ENCODE results near the gene CRYAA. TPM values are rescaled to one million over a fixed set of nuclear protein-coding genes. Genes with fewer than 3 reads are reported as not detected.
"Not testable (repeated sequence)": the region's sequence is repeated elsewhere in the genome, so short reads cannot be mapped to it uniquely, and the experiment has no call there.

CRYAA gene, protein sequence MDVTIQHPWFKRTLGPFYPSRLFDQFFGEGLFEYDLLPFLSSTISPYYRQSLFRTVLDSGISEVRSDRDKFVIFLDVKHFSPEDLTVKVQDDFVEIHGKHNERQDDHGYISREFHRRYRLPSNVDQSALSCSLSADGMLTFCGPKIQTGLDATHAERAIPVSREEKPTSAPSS
- total RNA-seq, result not detected

DNA sequence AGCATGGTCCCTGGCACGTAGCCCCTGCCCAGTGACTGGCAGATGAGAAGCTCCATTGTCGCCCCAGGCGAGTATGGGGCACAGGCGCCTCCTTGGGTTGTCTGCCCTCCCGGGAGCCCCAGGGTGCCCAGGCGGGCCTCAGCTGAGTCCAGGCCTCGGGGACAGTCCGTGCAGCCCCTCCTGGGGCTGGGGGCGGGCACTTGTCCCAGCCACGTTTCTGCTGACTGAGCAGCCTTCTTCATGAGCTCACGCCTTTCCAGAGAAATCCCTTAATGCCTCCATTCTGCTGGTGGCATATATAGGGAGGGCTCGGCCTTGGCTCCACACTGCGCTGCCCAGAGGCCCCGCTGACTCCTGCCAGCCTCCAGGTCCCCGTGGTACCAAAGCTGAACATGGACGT lies at the start of gene CRYAA:
CRYAA (plus strand) TSS at position 301 of the 400 bp plus-strand sequence; CDS start at position 393, 92 bp downstream.
- H3K4me3 ChIP-seq; H3K36me3 ChIP-seq; in situ Hi-C loops (cut with MboI; ENCODE audit: low pct_ligation_motif_present in 1 of 4, low pct_unique_long_range_greater_than_20kb in 1 of 4, low sequenced_read_pairs in 3 of 4); H3K27me3 ChIP-seq; intact Hi-C loops (cut with DNase I; ENCODE audit: low total_unique reads); DNase-seq; H3K9me3 ChIP-seq; H3K27ac ChIP-seq; H3K4me1 ChIP-seq: not testable (repeated sequence)
- WGBS, 2 donors (ENCODE audit: low coverage in 1 of 2), result no CpG with 5 or more reads among the region's 16 CpGs

- H3K9me3 ChIP-seq; in situ Hi-C loops (cut with MboI; ENCODE audit: low pct_ligation_motif_present in 1 of 4, low pct_unique_long_range_greater_than_20kb in 1 of 4, low sequenced_read_pairs in 3 of 4); intact Hi-C loops (cut with DNase I; ENCODE audit: low total_unique reads); DNase-seq; H3K4me1 ChIP-seq; H3K27me3 ChIP-seq; H3K27ac ChIP-seq; H3K36me3 ChIP-seq; H3K4me3 ChIP-seq: not testable (repeated sequence)
- no CpG with 5 or more reads among the region's 7 CpGs for WGBS, 2 donors (ENCODE audit: low coverage in 1 of 2)
These were observed 38.7 kb upstream of the CRYAA start for GRCh38 chr21:43130094-43130493.

DNA sequence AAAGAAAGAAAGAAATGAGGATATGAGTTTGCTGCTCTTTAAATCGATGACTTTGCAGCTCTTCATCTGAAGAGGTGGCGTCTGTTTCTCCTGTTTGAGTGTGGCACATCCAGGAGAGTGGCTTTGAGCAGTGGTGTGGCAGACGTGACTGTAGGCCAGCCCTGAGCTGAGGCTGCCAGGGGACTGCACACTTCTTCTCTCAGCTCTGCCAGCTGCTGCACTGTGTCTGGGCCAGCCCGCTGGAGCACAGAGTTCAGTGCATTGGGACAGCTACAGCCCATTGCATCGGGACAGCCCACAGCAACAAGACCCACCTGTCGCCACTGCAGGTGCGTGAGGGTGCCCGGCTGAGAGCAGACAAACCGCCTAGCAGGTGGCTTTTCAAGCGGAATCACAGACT lies 34.3 kb upstream of the CRYAA start:
- no CpG with 5 or more reads among the region's 10 CpGs for WGBS, 2 donors (ENCODE audit: low coverage in 1 of 2)
- in situ Hi-C loops (cut with MboI; ENCODE audit: low pct_ligation_motif_present in 1 of 4, low pct_unique_long_range_greater_than_20kb in 1 of 4, low sequenced_read_pairs in 3 of 4); intact Hi-C loops (cut with DNase I; ENCODE audit: low total_unique reads): not testable (repeated sequence)

DNA sequence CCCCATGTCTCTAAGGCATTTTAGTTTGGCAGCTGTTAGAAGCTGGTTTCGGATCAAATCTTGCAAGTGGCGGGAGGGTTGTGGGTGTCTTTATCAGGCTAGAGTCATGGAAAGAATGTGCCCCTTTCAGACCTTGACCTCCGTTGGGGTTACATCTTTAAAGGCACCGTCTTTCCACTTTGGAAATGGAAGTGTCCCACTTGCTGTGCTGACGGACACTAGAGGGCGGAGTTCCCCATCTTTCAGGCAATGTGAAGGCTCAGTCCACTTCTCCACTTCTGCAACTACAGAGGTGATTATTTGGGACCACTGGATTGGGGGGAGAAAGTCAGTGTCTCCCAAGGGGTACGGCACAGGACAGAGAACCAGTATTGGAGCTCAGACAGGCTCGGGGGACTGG lies 29.9 kb upstream of the CRYAA start:
- H3K27ac ChIP-seq; H3K4me1 ChIP-seq; DNase-seq; intact Hi-C loops (cut with DNase I; ENCODE audit: low total_unique reads); H3K9me3 ChIP-seq; in situ Hi-C loops (cut with MboI; ENCODE audit: low pct_ligation_motif_present in 1 of 4, low pct_unique_long_range_greater_than_20kb in 1 of 4, low sequenced_read_pairs in 3 of 4); H3K27me3 ChIP-seq; H3K4me3 ChIP-seq; H3K36me3 ChIP-seq: not testable (repeated sequence)
- no CpG with 5 or more reads among the region's 8 CpGs for WGBS, 2 donors (ENCODE audit: low coverage in 1 of 2)

More for the DNA sequence above, 34.3 kb upstream of the CRYAA start:
- H3K36me3 ChIP-seq, DNase-seq, H3K4me3 ChIP-seq, H3K27ac ChIP-seq, H3K9me3 ChIP-seq, H3K27me3 ChIP-seq, H3K4me1 ChIP-seq: not testable (repeated sequence)

DNA sequence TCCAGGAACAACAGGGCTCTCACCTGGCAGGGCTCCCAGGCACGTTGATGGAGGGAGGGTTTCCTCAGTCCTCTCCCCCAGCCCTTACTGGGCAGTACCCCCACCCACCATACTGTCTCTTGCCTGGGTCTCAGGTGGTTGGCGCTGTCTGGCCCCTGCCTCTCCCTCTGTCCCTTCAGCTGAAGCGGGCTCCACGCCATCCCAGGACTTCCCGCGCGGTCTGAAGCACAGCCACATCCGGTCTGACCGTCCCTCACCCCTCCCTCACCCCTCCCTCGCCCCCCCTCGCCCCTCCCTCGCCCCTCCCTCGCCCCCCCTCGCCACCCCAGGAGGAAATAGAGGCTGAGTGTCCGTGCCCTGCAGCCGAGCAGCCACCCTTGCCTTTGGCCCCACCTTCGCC lies 27.4 kb upstream of the CRYAA start:
- DNase-seq, result not testable (repeated sequence)

DNA sequence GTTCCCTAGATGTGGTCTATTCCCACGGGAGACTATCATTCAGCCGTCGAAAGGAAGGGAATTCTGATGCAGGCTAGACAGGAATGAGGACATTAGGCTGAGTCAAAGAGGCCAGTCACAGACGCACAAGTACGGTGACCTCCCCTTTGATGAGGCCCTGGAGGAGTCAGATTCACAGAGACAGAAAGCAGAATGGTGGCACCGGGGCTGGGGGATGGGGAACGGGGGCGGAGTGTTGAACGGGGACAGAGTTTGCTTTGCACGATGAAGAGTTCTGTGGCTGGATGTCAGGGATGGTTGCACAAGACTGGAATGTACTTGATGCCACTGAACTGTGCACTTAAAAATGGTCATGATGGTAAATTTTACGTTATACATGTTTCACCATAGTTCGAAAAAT lies 22.2 kb upstream of the CRYAA start:
- DNase-seq; H3K36me3 ChIP-seq; H3K27ac ChIP-seq; H3K9me3 ChIP-seq; H3K27me3 ChIP-seq; H3K4me3 ChIP-seq; in situ Hi-C loops (cut with MboI; ENCODE audit: low pct_ligation_motif_present in 1 of 4, low pct_unique_long_range_greater_than_20kb in 1 of 4, low sequenced_read_pairs in 3 of 4); H3K4me1 ChIP-seq; intact Hi-C loops (cut with DNase I; ENCODE audit: low total_unique reads): not testable (repeated sequence)
- WGBS, 2 donors (ENCODE audit: low coverage in 1 of 2), result no CpG with 5 or more reads among the region's 12 CpGs

More for the DNA sequence above, 27.4 kb upstream of the CRYAA start:
- H3K9me3 ChIP-seq; H3K4me1 ChIP-seq; in situ Hi-C loops (cut with MboI; ENCODE audit: low pct_ligation_motif_present in 1 of 4, low pct_unique_long_range_greater_than_20kb in 1 of 4, low sequenced_read_pairs in 3 of 4); H3K27me3 ChIP-seq; H3K4me3 ChIP-seq; H3K36me3 ChIP-seq; intact Hi-C loops (cut with DNase I; ENCODE audit: low total_unique reads); H3K27ac ChIP-seq: not testable (repeated sequence)
- 24% methylated on average over 2 of the region's 17 CpGs; no CpG with 5 or more reads in 1 of the 2 donors for WGBS, 2 donors (ENCODE audit: low coverage in 1 of 2)

- no CpG with 5 or more reads among the region's 7 CpGs for whole genome bisulfite sequencing, 2 donors (ENCODE audit: low coverage in 1 of 2)
- H3K9me3 ChIP-seq; intact Hi-C loops (cut with DNase I; ENCODE audit: low total_unique reads); H3K4me3 ChIP-seq; H3K36me3 ChIP-seq; DNase-seq; in situ Hi-C loops (cut with MboI; ENCODE audit: low pct_ligation_motif_present in 1 of 4, low pct_unique_long_range_greater_than_20kb in 1 of 4, low sequenced_read_pairs in 3 of 4); H3K4me1 ChIP-seq; H3K27ac ChIP-seq; H3K27me3 ChIP-seq: not testable (repeated sequence)
These were observed 20.8 kb upstream of the CRYAA start for GRCh38 chr21:43147999-43148398.

GRCh38 chr21:43149344-43149743 lies 19.5 kb upstream of the CRYAA start:
- DNase-seq; H3K4me1 ChIP-seq; H3K9me3 ChIP-seq; H3K27ac ChIP-seq; H3K36me3 ChIP-seq; H3K27me3 ChIP-seq; intact Hi-C loops (cut with DNase I; ENCODE audit: low total_unique reads); in situ Hi-C loops (cut with MboI; ENCODE audit: low pct_ligation_motif_present in 1 of 4, low pct_unique_long_range_greater_than_20kb in 1 of 4, low sequenced_read_pairs in 3 of 4); H3K4me3 ChIP-seq: not testable (repeated sequence)
- WGBS, 2 donors (ENCODE audit: low coverage in 1 of 2), result no CpG with 5 or more reads among the region's 11 CpGs

GRCh38 chr21:43153601-43154000 lies 15.2 kb upstream of the CRYAA start:
- H3K4me1 ChIP-seq; H3K27me3 ChIP-seq; H3K27ac ChIP-seq; intact Hi-C loops (cut with DNase I; ENCODE audit: low total_unique reads); in situ Hi-C loops (cut with MboI; ENCODE audit: low pct_ligation_motif_present in 1 of 4, low pct_unique_long_range_greater_than_20kb in 1 of 4, low sequenced_read_pairs in 3 of 4); H3K9me3 ChIP-seq; H3K36me3 ChIP-seq; H3K4me3 ChIP-seq; DNase-seq: not testable (repeated sequence)
- WGBS, 2 donors (ENCODE audit: low coverage in 1 of 2), result no CpG with 5 or more reads among the region's 33 CpGs

DNA sequence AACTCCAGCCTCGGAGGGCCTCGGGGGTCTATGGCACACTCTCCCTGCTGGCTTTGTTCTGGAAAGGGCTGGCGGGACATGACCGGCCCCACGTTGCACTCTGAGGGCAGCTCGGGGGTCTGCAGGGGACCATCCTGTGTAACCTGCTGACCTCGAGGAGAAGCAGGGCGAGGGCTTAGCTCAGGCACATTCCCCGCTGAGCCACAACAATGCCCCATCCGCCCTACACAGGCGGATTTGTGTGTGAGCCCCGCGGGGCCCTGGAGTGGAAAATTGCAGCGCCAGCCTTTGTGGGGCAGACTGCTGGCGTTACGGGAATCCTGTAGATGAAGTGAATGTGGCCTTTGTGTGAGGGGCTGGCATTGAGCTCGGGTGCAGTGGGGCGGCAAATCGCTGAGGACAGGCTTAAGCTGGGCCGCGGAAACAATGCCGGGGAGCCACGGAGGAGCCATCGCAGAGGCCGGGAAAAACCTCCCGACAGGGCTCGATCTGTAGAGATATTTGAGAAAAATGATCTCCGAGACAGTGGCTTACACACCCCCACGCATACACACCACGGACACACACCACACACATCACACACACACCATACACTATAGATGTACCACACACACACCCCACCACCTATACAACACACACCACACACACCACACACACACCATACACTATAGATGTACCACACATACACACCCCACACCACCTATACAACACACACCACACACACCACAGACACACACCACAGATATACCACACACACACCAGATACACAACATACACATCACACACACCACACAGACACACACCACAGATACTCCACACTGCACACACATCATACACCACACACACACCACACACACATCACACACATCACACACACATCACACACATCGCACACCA lies 9.3 kb upstream of the CRYAA start:
- 93% methylated on average over 3 of the region's 31 CpGs; no CpG with 5 or more reads in 1 of the 2 donors for WGBS, 2 donors (ENCODE audit: low coverage in 1 of 2)

More for the DNA sequence above, 9.3 kb upstream of the CRYAA start:
- H3K4me3 ChIP-seq; DNase-seq; H3K27me3 ChIP-seq; in situ Hi-C loops (cut with MboI; ENCODE audit: low pct_ligation_motif_present in 1 of 4, low pct_unique_long_range_greater_than_20kb in 1 of 4, low sequenced_read_pairs in 3 of 4); H3K27ac ChIP-seq; H3K36me3 ChIP-seq; intact Hi-C loops (cut with DNase I; ENCODE audit: low total_unique reads); H3K4me1 ChIP-seq; H3K9me3 ChIP-seq: not testable (repeated sequence)
